Left lung (tissue), 10 donors: ENCODE data around the gene PIEZO2. TPM values are rescaled to one million over a fixed set of nuclear protein-coding genes. Genes with fewer than 3 reads are reported as not detected.

Source experiments
- ATAC-seq: fragments of 200-7000 bp; cut with Tn5 transposase; one replicate; pipeline ENCODE4 v1.9.1; 2020; ENCODE audit warnings: moderate library complexity
- DNase-seq, 4 donors: peaks; one replicate each; pipeline ENCODE4 v3.0.0-alpha.2; 2013 to 2020
- H3K27ac ChIP-seq, 2 donors: fragments of 200-600 bp; sonication (generic) in 1 of 2; one replicate each; pipeline versions ENCODE4 v1.5.0 to v1.8.0; 2020 to 2021
- H3K27me3 ChIP-seq, 2 donors: fragments of 200-600 bp; sonication (generic) in 1 of 2; one replicate each; pipeline versions ENCODE4 v1.5.0 to v1.8.0; 2020 to 2021
- H3K36me3 ChIP-seq, 2 donors: fragments of 200-600 bp; sonication (generic) in 1 of 2; one replicate each; pipeline versions ENCODE4 v1.5.0 to v1.8.0; 2020 to 2021
- H3K4me1 ChIP-seq, 2 donors: fragments of 200-600 bp; one replicate each; pipeline ENCODE4 v1.8.0; 2021
- H3K4me3 ChIP-seq, 2 donors: fragments of 200-600 bp; sonication (generic) in 1 of 2; one replicate each; pipeline versions ENCODE4 v1.5.0 to v1.8.0; 2020 to 2021; ENCODE audit warnings: mild to moderate bottlenecking in 1 of 2
- H3K9me3 ChIP-seq, 2 donors: fragments of 200-600 bp; sonication (generic) in 1 of 2; one replicate each; pipeline versions ENCODE4 v1.5.0 to v1.8.0; 2020 to 2021
- intact Hi-C, 2 donors: fragments of 100-400 bp; cut with DNase I; formaldehyde crosslinking; loops; one replicate each; pipeline versions ENCODE4 v1.11.2 to v1.14.2; 2022
- polyA plus RNA-seq, 6 donors: library from polyadenylated mRNA; unstranded; fragments of 120-200 nt; gene quantifications; one replicate each; pipeline ENCODE4 v1.2.1, GENCODE V29; 2013; ENCODE audit not compliant: insufficient read length in 6 of 6
- total RNA-seq, 2 donors: library from RNA; stranded (reverse); fragmentation: NEBNext Ultra II Directional; extraction: Animal tissue kit (Norgen Biotek cat#: 25700); gene quantifications; one replicate each; pipeline ENCODE4 v1.2.1, GENCODE V29; 2021
- TF ChIP-seq, protein P1 (sequence below), 2 donors: fragments of 200-600 bp; sonication (generic) in 1 of 2; IDR thresholded peaks; one replicate each; pipeline versions ENCODE4 v1.5.0 to v1.8.0; 2021; ENCODE audit warnings: antibody characterized with exemption in 2 of 2
- donor health status: DM: no; HTN: yes; CAD: no.
- donor health status: DM: no; HTN: no; CAD: no.

Gene PIEZO2
- total and polyA plus RNA-seq, 8 donors: 40.3 to 270 (median 233) TPM

DNA sequence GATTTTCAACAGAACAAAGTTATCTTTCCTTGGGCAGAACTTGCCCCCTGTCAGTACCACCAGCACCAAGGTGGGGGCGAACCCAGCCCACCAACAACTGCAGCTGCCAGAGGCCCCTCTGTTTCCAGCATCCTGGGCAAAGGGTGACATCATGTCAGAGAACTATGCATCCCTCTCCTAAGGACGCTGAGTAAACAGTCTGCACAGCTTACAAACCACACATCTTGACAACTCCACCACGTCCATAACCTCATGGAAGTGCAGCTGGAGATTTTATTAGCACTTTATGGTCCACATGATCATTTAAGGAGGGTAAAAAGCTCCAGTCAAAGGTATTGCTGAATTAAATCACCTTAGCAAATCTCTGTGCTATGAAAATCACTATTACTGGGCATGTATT is 40.4 kb downstream of the PIEZO2 start:
- Histone ChIP-seq H3K27ac (no peak overlapping the region), H3K36me3 (no peaks in the 10 kb centered on the region), H3K4me3 (no peak overlapping the region), H3K4me1 (no peaks in the 10 kb centered on the region), H3K27me3 (no peaks in the 10 kb centered on the region), H3K9me3 (no peaks in the 10 kb centered on the region)
- intact Hi-C loops: no loop called here
- TF ChIP-seq, protein P1, sequence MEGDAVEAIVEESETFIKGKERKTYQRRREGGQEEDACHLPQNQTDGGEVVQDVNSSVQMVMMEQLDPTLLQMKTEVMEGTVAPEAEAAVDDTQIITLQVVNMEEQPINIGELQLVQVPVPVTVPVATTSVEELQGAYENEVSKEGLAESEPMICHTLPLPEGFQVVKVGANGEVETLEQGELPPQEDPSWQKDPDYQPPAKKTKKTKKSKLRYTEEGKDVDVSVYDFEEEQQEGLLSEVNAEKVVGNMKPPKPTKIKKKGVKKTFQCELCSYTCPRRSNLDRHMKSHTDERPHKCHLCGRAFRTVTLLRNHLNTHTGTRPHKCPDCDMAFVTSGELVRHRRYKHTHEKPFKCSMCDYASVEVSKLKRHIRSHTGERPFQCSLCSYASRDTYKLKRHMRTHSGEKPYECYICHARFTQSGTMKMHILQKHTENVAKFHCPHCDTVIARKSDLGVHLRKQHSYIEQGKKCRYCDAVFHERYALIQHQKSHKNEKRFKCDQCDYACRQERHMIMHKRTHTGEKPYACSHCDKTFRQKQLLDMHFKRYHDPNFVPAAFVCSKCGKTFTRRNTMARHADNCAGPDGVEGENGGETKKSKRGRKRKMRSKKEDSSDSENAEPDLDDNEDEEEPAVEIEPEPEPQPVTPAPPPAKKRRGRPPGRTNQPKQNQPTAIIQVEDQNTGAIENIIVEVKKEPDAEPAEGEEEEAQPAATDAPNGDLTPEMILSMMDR (IDR thresholded peaks at IDR 0.05): no peak
- no peak for DNase-seq
- ATAC-seq: no peak

DNA sequence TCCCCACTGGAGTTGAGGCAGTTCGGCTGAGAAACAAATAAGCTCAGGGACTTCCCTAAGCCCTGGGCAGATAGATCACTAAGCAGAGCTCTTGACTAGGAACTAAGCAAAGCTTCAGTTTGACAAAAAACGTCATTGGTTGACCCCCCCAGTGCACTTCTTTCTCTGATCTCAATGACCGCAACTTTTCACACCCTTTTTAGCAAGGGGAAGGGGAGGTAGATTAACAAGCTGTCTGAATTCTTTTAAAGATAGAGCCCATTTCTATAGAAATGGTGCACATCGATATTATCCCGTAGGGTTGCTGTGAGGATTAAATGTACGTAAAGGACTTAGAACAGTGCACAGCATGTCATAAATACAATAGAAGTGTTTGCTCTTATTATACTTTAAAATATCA is 42.5 kb downstream of the PIEZO2 start:
- Histone ChIP-seq H3K4me1 (no peaks in the 10 kb centered on the region), H3K4me3 (no peak overlapping the region), H3K36me3 (no peaks in the 10 kb centered on the region), H3K27ac (no peak overlapping the region), H3K9me3 (no peaks in the 10 kb centered on the region), H3K27me3 (no peaks in the 10 kb centered on the region)
- ATAC-seq (no peak), DNase-seq (no peak)
- TF ChIP-seq, protein P1 (IDR thresholded peaks at IDR 0.05): no peak
- intact Hi-C loops: no loop called here

DNA sequence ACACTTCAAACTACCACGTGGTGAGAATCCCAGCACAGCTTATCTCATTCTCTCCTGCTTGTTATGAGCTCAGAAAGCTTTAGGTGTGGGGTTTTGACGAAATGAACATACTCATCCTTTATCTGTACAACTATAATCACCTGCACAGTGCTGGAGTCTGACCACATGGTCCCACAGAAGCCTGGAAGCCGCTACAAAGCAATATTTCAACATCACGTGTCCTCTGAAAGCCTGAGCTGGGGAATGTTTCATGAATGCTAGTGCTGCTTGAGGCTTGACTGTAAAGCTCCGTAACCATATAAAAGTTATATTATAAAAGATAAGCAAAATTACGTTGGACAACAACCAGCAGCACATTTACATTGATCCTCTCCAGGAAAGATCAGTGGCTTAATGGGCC is 43.9 kb downstream of the PIEZO2 start:
- Histone ChIP-seq H3K36me3 (no peaks in the 10 kb centered on the region), H3K27ac (no peak overlapping the region), H3K27me3 (no peaks in the 10 kb centered on the region), H3K9me3 (no peaks in the 10 kb centered on the region), H3K4me1 (no peaks in the 10 kb centered on the region), H3K4me3 (no peak overlapping the region)
- intact Hi-C loops: no loop called here
- no peak for ATAC-seq
- peak in 1 of 4 donors; percentile 24 for DNase-seq
- TF ChIP-seq, protein P1 (IDR thresholded peaks at IDR 0.05): no peak

DNA sequence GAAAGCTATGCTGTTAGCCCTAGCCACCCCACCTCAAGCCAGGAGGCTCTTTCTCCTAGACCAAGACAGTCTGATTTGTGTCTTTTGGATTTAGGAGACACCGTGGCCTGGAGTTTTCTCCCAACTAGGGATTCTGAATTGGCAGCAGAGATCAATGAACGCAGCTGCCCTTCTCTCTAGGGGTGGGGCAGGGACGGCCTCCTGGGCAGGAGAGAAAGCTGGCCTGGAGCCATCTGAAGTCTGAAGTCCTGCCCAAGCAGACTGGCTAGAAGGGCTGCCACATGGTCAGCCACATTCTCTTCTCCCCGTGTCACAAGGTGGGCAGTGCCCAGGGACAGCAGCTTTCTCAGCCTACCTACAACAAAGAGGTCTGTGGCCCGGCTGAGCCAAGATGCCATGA is 45.1 kb downstream of the PIEZO2 start:
- ATAC-seq (no peak), DNase-seq (no peak)
- no peak overlapping the region for H3K4me3 ChIP-seq
- H3K36me3 ChIP-seq: no peaks in the 10 kb centered on the region
- TF ChIP-seq, protein P1 (IDR thresholded peaks at IDR 0.05): no peak
- intact Hi-C loops: no loop called here
- no peaks in the 10 kb centered on the region for H3K4me1 ChIP-seq
- H3K27ac ChIP-seq: no peak overlapping the region
- no peaks in the 10 kb centered on the region for H3K27me3 ChIP-seq
- H3K9me3 ChIP-seq: no peaks in the 10 kb centered on the region

DNA sequence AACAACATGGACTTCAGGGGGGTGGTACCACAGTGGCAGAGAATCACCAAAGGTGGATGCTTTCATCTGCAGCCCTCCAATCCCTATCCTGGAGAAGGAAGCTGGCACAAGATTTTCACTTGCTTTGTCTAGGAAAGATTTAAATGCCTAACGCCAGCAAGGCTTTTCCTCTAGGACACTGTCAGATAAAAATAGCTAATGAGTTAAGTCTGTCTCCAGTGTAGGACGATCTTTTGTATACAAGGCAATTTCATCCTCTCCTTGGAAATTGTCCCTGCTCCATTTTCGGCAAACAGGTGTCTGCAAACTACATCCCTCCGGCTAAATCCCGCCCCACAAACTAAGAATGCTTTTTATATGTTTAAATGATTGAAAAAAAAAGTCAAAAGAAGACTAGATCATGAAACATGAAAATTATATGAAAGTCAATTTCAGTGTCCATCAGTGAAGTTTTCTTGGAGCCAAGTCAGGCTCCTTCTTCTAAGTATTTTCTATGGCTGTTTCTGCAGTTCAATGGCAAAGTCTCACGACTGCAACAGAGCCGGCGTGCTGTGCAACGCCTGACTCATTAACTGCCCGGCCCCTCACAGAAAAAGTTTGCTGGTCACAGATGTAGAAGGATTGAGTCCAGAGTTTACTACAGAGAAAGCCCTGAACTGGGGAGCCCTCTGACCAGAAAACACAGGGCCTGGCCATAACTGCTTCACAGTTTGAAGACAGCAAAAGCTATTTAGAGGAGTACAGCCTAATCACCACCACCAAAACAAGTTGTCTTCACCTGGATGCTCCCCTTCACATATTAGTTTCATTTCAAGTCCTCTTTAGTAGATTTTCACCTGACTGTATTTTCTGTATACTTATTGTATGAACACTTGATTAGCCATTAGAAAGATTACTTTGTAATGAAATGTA is 52.3 kb downstream of the PIEZO2 start:
- Histone ChIP-seq H3K27ac (no peak overlapping the region), H3K36me3 (no peaks in the 10 kb centered on the region), H3K4me1 (no peaks in the 10 kb centered on the region), H3K9me3 (no peaks in the 10 kb centered on the region), H3K27me3 (no peaks in the 10 kb centered on the region), H3K4me3 (no peak overlapping the region)
- DNase-seq (no peak), ATAC-seq (no peak)
- TF ChIP-seq, protein P1 (IDR thresholded peaks at IDR 0.05): no peak
- intact Hi-C loops: no loop called here
